Measurements from ENCODE around the gene GNE.

GRCh38 chr9:36276254-36276653, 18.0 kb upstream of the GNE start:
- TF ChIP-seq POLR2A (IDR thresholded peaks at IDR 0.05) (no peak), POLR2AphosphoS5 (IDR thresholded peaks at IDR 0.05) (no peak), CTCF (IDR thresholded peaks at IDR 0.05) (no peak)
